Calu3 (cell line): Measurements from ENCODE around the gene RAD51B. TPM values are rescaled to one million over a fixed set of nuclear protein-coding genes. Genes with fewer than 3 reads are reported as not detected.
A peak's percentile ranks its signal among the peaks of the same experiment; 100 is the strongest.

ENCODE experiments used
- BruUV-seq: library from RNA; stranded (reverse); fragments of 400-500 nt; replicated peaks from 2 replicates; lab custom pipeline; 2021; lab: Mats Ljungman, UMichigan
- CTCF ChIA-PET: fragments of 300-600 bp; sonication (Branson Sonifier 250); formaldehyde crosslinking; loops from one replicate; lab custom pipeline; 2022; ENCODE audit warnings: antibody characterized with exemption; lab: Charles Lee
- DNase-seq: peaks from one replicate; pipeline ENCODE4 v3.0.0; 2022
- H3K27ac Mint-ChIP-seq: one replicate; pipeline ENCODE4 v1.8.0; 2022; ENCODE audit warnings: mixed read lengths; ENCODE audit not compliant: unreplicated experiment
- H3K27me3 Mint-ChIP-seq: one replicate; pipeline ENCODE4 v1.8.0; 2022; ENCODE audit warnings: mixed read lengths; ENCODE audit not compliant: unreplicated experiment
- H3K36me3 Mint-ChIP-seq: one replicate; pipeline ENCODE4 v1.8.0; 2022; ENCODE audit warnings: mild to moderate bottlenecking, moderate library complexity, mixed read lengths; ENCODE audit not compliant: insufficient read depth, unreplicated experiment
- H3K4me1 Mint-ChIP-seq: one replicate; pipeline ENCODE4 v1.8.0; 2022; ENCODE audit warnings: mild to moderate bottlenecking, low read depth, mixed read lengths; ENCODE audit not compliant: unreplicated experiment
- H3K4me3 Mint-ChIP-seq: one replicate; pipeline ENCODE4 v1.8.0; 2022; ENCODE audit warnings: mild to moderate bottlenecking, low read depth, moderate library complexity, mixed read lengths; ENCODE audit not compliant: unreplicated experiment
- H3K9me3 Mint-ChIP-seq: one replicate; pipeline ENCODE4 v1.8.0; 2022; ENCODE audit warnings: low read depth, mixed read lengths; ENCODE audit not compliant: unreplicated experiment
- intact Hi-C: fragments of 100-400 bp; cut with micrococcal nuclease; formaldehyde crosslinking; loops from one replicate; pipeline ENCODE4 v1.10.0; 2022; ENCODE audit not compliant: unreplicated experiment
- total RNA-seq: library from RNA; stranded (reverse); gene quantifications from 2 replicates; pipeline ENCODE4 v1.2.3, GENCODE V29; 2022
- TF ChIP-seq, protein P1 (sequence below): fragments of 200-600 bp; IDR thresholded peaks from one replicate; pipeline ENCODE4 v1.8.0; 2022; ENCODE audit warnings: antibody characterized with exemption; ENCODE audit not compliant: unreplicated experiment

Gene RAD51B
- total RNA-seq, 1 experiment from 2014 or later: 24.7 TPM

- H3K27me3 Mint-ChIP-seq: no peaks in the 10 kb centered on the region
- no TSS peak for BruUV-seq
- TF ChIP-seq, protein P1, sequence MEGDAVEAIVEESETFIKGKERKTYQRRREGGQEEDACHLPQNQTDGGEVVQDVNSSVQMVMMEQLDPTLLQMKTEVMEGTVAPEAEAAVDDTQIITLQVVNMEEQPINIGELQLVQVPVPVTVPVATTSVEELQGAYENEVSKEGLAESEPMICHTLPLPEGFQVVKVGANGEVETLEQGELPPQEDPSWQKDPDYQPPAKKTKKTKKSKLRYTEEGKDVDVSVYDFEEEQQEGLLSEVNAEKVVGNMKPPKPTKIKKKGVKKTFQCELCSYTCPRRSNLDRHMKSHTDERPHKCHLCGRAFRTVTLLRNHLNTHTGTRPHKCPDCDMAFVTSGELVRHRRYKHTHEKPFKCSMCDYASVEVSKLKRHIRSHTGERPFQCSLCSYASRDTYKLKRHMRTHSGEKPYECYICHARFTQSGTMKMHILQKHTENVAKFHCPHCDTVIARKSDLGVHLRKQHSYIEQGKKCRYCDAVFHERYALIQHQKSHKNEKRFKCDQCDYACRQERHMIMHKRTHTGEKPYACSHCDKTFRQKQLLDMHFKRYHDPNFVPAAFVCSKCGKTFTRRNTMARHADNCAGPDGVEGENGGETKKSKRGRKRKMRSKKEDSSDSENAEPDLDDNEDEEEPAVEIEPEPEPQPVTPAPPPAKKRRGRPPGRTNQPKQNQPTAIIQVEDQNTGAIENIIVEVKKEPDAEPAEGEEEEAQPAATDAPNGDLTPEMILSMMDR: no peak
- intact Hi-C loops: loop anchor here (10.0 kb wide), 1 partner anchor 136 kb away; no protein-coding TSS in a partner anchor
- H3K4me3 Mint-ChIP-seq: no peak overlapping the region
- H3K9me3 Mint-ChIP-seq: peaks cover 3% of the 10 kb centered on the region
- CTCF ChIA-PET: no interaction called here
- peak overlapping the region; percentile 42 for H3K27ac Mint-ChIP-seq
- H3K36me3 Mint-ChIP-seq: peaks cover 12% of the 10 kb centered on the region
- no peak for DNase-seq
- peaks cover 79% of the 10 kb centered on the region for H3K4me1 Mint-ChIP-seq
Measured at GRCh38 chr14:68168460-68169109, 349.0 kb downstream of the RAD51B start.

DNA sequence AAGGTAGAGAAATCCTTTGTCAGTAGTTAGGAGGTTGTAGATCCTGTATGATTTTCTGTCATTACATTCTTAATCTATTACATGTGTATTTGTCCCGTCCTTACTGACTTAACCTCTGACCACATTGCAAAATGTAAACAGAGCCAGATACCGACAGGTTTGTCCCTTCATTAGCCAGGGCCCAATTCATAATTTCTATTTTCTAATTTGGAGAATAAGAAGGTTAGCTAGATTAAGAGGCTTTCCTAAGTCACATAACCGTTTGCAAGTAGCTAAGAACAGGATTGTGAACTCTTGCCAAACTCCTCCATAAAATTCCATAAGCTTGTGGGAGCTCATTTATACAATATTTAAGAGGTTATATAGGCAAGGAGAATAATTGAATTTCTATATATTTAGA, 352.6 kb downstream of the RAD51B start:
- H3K27ac Mint-ChIP-seq: peak overlapping the region; percentile 99
- H3K27me3 Mint-ChIP-seq: no peaks in the 10 kb centered on the region
- peaks cover 12% of the 10 kb centered on the region for H3K36me3 Mint-ChIP-seq
- intact Hi-C loops: loop anchor here (1.0 to 2.0 kb wide), 2 partner anchors 19 to 61 kb away; no protein-coding TSS in a partner anchor
- CTCF ChIA-PET: interaction anchor here (0.7 to 2.3 kb wide), 5 partner anchors 9 to 27 kb away, joined by 3 to 11 read pairs (median 3); no protein-coding TSS in a partner anchor
- peaks cover 6% of the 10 kb centered on the region for H3K9me3 Mint-ChIP-seq
- no peak for DNase-seq
- TF ChIP-seq, protein P1: no peak
- H3K4me3 Mint-ChIP-seq: peak overlapping the region; percentile 30
- H3K4me1 Mint-ChIP-seq: peaks cover 66% of the 10 kb centered on the region
- BruUV-seq: no TSS peak

GRCh38 chr14:68172627-68173026, 353.0 kb downstream of the RAD51B start:
- Mint-ChIP-seq H3K27ac (peak overlapping the region; percentile 99), H3K27me3 (no peaks in the 10 kb centered on the region), H3K36me3 (peaks cover 8% of the 10 kb centered on the region), H3K4me3 (no peak overlapping the region), H3K4me1 (peaks cover 65% of the 10 kb centered on the region), H3K9me3 (peaks cover 4% of the 10 kb centered on the region)
- CTCF ChIA-PET: interaction anchor here (0.7 to 2.3 kb wide), 5 partner anchors 8 to 28 kb away, joined by 3 to 11 read pairs (median 3); no protein-coding TSS in a partner anchor
- intact Hi-C loops: loop anchor here (1.0 to 2.0 kb wide), 2 partner anchors 18 to 61 kb away; no protein-coding TSS in a partner anchor
- BruUV-seq: no TSS peak
- no peak for DNase-seq
- TF ChIP-seq, protein P1: no peak

- no TSS peak for BruUV-seq
- TF ChIP-seq, protein P1: no peak
- Mint-ChIP-seq H3K4me1 (peaks cover 65% of the 10 kb centered on the region), H3K4me3 (no peak overlapping the region), H3K27me3 (no peaks in the 10 kb centered on the region), H3K27ac (peak overlapping the region; percentile 79), H3K9me3 (peaks cover 4% of the 10 kb centered on the region), H3K36me3 (peaks cover 8% of the 10 kb centered on the region)
- no peak for DNase-seq
- CTCF ChIA-PET: interaction anchor here (1.4 to 2.3 kb wide), 2 partner anchors 17 to 19 kb away, joined by 3 to 11 read pairs; no protein-coding TSS in a partner anchor
- intact Hi-C loops: loop anchor here (2.0 kb wide), 1 partner anchor 17 kb away; no protein-coding TSS in a partner anchor
Measured at GRCh38 chr14:68173227-68173972, 353.8 kb downstream of the RAD51B start.
